ENCODE results near the gene CCL28.
"Not testable (repeated sequence)": the region's sequence is repeated elsewhere in the genome, so short reads cannot be mapped to it uniquely, and the experiment has no call there.

The CCL28 gene

DNA sequence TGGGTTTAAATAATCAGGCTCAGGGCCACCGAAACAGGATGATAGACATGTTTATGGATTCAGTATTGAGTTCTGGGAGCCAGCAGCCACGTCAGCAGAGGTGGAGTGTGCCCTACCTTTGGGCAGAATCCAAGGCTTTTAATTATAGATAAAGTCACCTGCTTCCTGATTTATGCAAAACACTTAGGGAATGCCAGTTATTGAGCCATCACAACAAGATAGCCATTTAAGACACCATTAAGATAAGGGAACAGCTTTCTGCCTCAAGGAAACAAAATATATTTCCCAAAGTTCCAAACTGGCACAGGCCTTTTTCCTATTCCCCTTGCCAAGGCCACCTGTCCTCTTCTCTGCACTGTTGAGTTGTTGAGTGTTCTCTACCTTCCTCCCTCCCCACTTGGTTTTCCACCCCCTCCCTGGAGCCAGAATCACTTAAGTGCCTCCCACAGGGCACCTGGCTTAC, 2.4 kb downstream of the CCL28 start:
- no peak for ATAC-seq

GRCh38 chr5:43402524-43403066, 9.6 kb downstream of the CCL28 start:
- ATAC-seq, result not testable (repeated sequence)

- no peak for ATAC-seq
Observed at GRCh38 chr5:43401827-43402226, 10.4 kb downstream of the CCL28 start.

GRCh38 chr5:43400082-43400481, 12.1 kb downstream of the CCL28 start:
- ATAC-seq, result no peak

DNA sequence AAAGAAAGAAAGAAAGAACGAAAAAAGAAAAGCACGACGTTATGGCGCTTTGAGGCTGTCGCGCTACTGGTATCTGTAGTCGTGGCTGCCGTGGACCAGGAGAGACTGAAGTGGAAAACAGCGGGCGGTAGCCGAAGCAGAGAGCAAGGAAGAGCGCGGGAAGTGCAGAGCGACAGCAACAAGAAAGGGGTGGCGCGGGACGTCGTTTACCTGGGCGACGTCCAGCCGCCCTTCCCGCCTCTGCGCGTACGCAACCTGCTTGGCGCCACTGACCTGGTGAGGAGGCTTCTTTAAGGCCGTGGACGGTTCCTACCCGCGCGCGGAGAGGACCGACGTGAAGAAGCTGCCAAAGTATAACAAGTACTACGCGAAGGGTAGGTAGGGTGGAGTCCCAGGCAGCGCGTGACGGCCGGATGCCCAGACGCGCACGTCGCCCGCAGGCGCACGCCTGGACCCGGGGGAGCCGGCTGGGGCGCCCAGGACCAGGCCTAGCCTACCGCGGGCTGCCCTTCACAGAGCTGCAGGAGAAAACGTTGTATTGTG, 15.4 kb downstream of the CCL28 start:
- peak; percentile 95 to 98 for ATAC-seq

- no peak for ATAC-seq
Observed at GRCh38 chr5:43390471-43390870, 21.7 kb downstream of the CCL28 start.

DNA sequence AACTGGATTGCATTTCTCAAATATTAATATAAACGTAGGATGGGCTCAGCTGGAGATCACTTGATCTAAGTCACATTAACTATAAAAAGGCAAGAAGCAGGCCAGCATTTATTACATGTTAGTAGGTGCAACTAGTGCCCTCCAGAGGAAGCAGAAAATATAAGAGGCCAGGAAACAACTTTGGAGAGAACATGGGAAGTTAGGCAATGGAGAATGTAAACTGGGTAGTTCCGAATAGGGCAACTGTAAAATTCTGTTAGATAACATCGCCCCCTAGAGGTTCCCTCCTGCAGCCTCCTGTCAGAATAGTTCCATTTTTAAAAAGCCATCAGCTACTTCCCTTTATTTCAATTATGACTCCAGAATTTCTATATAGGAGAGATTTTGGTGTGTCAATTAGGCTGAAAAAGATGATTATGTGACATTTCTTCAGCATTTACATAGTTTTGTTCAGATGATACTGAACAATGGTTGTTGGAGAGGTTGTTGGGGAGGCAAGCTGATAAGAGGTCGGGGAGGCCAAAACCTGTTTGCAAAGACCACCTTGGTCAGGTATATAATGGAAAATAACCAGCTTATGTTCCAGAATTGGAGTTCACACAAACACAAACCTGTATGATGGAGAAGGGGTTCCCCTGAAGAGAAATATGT, 22.4 kb downstream of the CCL28 start:
- peak; percentile 69 to 71 for ATAC-seq

GRCh38 chr5:43386960-43387362, 25.2 kb downstream of the CCL28 start:
- peak; percentile 68 to 79 for ATAC-seq

DNA sequence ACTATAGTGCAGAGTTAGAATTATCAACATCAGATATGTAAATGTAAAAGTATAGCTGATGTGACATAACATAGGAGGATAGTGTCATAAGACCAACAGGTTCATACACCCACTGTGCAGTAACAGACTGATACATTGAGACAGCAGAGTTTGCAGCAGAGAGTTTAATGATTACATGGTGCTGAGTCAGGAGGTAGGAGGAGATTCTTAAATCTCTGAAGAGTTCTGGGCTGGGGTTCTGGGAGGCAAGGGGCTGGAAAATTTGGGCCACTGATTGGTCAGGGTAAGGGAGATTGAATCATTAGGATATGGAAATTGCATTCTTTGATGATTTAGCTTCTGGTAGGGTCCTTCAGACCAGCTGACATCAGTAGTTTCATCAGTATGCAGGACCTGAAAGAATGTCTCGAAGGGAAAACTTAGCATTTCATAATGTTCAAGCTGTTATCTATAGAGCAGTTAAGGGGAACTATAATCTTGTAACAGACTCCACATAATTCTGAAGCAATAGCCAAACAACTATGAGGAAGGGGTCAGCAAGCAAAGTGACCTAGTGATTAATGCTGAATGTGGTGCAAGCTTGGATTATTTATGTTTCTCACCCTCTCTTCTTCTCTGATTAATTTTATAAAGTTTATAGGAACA, 35.6 kb downstream of the CCL28 start:
- ATAC-seq, result peak in 1 of 2 donors; percentile 38

DNA sequence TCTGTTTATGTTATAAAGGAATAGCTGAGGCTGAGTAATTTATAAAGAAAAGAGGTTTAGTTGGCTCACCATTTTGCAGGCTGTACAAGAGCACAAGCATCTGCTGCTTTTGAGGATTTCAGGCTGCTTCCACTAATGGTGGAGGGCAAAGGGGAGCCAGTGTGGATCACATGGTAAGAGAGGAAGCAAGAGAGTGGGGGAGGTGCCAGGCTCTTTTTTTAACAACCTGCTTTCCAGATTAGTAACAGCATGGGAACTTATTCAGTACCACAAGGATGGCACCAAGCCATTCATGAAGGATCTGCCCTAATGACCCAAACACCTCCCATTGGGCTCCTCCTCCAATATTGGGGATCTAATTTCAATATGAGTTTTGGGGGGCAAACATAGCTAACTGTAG, 40.4 kb downstream of the CCL28 start:
- no peak for ATAC-seq

- ATAC-seq, result no peak
Observed at GRCh38 chr5:43370352-43370751, 41.8 kb downstream of the CCL28 start.

- ATAC-seq, result no peak
Observed at GRCh38 chr5:43369651-43370050, 42.5 kb downstream of the CCL28 start.

GRCh38 chr5:43367909-43368669, 44.1 kb downstream of the CCL28 start:
- no peak for ATAC-seq

DNA sequence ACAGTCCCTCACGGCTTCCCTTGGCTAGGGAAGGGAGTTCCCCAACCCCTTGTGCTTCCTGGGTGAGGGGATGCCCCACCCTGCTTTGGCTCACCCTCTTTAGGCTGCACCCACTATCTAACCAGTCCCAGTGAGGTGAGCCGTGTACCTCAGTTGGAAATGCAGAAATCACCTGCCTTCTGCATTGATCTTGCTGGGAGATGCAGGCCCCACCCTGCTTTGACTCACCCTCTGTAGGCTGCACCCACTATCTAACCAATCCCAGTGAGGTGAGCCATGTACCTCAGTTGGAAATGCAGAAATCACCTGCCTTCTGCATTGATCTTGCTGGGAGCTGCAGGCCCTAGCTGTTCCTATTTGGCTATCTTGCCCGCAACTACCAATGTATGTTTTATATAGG, 44.7 kb downstream of the CCL28 start:
- no peak for ATAC-seq

GRCh38 chr5:43366680-43367246, 45.4 kb downstream of the CCL28 start:
- not testable (repeated sequence) for ATAC-seq

- not testable (repeated sequence) for ATAC-seq
Observed at GRCh38 chr5:43365155-43365554, 47.0 kb downstream of the CCL28 start.

DNA sequence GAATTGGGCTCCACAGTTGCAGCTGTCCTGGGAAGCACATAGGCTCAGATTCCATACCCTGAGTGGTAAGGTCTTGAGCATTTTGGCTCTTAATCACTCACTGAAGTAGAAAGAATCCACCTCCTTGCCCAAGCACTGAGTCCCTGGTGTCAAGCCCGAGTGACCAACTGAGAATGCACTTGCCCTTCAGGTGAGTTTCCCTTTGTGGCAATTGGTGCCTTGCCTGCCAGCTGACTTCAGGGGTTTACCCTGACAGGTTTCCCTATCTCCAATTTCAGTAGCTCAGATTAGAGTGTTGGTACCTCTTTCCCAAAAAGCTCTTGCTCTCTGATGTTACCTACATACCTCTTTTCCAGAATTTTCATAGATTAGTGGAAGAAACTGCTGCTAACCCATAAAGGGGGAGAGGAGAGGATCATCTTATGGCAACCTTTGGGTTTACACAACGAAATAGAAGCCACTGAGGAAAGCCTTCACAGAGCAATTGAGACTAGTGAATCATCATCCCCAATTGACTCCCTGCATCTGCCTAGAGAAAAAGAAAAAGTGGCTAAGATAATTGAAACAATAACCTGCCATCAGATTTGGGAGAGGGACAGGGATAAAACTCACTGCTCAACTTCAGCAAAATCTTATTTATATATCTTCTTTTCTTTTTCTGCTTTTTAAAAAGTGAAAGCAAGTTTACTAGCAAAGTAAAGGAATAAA, 48.6 kb downstream of the CCL28 start:
- ATAC-seq, result no peak

DNA sequence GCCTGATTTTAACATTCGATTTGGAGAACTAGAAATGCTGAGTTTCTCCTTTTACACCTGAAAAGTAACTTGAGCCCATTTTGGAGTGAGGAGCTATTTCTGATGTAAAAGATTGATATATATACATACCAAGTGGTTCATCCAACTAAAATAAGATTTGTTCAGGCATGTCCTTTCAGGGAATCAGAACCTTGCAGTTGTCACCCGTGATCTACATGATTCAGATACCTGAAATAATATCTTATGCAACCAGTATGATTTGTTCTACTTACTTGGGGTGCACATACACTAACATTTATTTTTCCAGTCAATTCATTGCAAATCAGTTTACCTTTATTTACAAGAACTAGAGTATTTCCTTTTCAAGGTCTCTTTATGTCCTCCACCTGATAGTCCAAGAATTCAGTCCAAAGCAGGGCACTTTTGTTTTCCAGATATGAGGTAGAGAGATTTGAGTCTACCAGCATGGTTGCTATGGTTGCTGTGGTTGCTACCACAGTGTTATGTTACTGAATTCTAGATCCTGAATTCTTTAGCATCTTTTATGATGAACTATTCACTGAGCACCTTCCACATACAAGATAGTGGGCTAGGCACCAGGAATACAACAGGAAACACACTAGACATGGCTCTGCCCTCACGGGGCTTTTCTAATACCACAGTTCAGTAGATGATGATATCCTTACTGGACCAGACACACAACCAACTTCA, 49.3 kb downstream of the CCL28 start:
- no peak for ATAC-seq

GRCh38 chr5:43358726-43359125, 53.5 kb downstream of the CCL28 start:
- ATAC-seq, result no peak

- ATAC-seq, result no peak
Observed at GRCh38 chr5:43358301-43358700, 53.9 kb downstream of the CCL28 start.

GRCh38 chr5:43357878-43358281, 54.3 kb downstream of the CCL28 start:
- ATAC-seq, result no peak

Measured in activated CD4-positive, CD25-positive, alpha-beta regulatory T cell treated with anti-CD3 and anti-CD28 coated beads, Interleukin-2, amount 50 U/mL, for 24 hours (primary cell).